ENCODE measurements around the gene C19orf18.
"Not testable (repeated sequence)": the region's sequence is repeated elsewhere in the genome, so short reads cannot be mapped to it uniquely, and the experiment has no call there.

C19orf18 gene

DNA sequence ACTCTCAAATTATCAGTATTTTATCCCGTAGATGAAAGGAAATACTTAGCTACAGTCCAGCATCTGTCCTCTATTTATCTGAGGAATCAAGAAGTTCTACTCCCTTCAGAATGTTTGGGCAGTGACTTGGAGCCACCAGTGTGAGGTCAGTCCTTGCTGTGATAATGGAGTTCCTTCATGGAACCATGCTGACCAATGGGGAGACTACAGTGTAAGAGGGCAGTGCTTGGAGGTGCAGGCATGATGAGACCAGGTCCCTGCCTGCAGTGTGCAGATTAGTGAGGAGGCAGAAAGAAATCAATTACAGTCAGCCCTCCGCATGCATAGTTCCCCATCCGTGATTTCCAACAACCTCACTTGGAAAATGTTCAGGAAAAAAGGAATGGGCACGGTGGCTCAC is at the start of gene C19orf18:
TSS of gene C19orf18 (minus strand) at position 101 of the 400 bp plus-strand sequence. CDS start 102 bp downstream, outside the sequence.
- DNase-seq (ENCODE audit: low spot score) = no peak

DNA sequence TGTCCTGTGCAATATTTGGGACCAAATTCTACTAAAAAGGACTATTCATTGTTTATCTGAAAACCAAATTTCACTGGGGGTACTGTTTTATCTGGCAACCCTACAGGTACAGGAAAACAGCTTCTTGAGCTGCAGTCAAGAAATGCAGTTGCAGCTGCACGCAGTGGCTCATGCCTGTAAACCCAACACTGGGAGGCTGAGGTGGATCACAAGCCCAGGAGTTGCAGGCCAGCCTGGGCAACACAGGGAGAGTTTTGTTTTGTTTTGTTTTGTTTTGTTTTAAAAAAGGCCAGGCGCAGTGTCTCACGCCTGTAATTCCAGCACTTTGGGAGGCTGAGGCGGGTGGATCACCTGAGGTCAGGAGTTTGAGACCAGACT is 47.9 kb upstream of the C19orf18 start:
- no peak for DNase-seq (ENCODE audit: low spot score)

DNA sequence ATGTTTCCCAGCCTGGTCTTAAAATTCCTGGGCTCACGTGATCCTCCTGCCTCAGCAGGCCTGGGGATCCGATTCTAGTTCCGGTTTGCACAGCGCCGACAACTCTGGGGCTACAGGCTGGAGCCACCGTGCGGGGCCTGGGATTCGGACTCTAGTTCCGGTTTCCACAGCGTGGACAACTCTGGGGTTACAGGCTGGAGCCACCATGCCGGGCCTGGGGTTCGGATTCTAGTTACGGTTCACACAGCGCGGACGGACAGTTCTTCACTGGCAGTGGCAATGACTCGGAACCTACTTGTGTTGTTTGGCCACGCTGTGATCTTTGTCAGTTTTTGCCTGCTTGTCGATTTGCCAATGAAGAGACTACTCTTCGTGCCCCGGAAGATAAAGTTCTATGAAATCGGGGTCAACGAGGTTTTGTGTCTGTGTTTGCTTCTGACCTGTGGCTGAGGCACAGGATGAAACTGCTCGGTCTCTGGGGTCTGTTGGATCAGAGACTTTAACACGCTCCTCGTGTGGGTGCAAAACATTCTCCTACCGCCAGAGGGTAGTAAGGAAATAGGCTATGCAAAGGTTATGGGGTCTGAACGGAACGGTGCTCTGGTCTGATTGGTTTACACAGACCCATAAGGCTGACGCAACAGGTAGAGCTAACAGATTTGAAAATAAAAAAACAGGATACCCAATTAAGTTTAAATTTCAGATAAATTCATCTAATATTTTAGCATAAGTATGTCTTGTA is 47.4 kb upstream of the C19orf18 start:
- DNase-seq (ENCODE audit: low spot score) = peak; percentile 60

DNA sequence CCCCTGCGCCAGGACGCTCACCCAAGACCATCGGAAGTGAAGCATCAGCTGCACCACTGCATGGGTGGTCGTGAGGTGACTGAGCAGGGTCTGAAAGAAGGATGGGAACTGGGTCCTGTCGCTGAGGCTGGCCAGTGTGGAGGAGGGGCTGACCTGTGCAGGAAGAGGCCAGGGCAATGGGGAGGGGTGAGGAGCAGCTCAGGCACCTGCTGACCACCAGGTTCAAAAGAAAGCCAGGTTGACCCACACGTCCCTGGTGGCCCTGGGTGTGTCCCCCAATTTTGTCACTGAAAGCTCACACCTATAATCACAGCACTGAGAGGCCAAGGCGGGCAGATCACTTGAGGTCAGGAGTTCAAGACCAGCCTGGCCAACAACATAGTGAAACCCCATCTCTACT is 45.8 kb upstream of the C19orf18 start:
- DNase-seq (ENCODE audit: low spot score) = no peak

DNA sequence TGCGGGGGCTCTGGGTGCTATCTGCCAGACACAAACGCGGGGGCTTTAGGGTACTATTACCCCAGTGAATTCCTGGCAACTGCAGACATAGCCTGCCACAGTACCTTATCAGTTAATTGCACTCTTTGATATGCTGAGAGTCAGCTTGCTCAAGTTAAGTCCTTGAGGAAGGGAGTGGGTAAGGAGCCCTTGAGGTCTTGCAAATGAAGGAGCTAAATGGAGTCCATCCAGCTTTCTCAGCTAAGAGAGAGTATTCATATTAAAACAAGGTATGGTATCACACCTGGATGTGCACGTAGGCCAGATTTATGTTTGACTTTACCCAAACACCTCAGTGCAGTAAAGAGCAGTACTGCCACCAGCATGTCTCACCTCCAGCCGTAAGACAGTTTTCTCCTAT is 39.8 kb upstream of the C19orf18 start:
- no peak for DNase-seq (ENCODE audit: low spot score)

DNA sequence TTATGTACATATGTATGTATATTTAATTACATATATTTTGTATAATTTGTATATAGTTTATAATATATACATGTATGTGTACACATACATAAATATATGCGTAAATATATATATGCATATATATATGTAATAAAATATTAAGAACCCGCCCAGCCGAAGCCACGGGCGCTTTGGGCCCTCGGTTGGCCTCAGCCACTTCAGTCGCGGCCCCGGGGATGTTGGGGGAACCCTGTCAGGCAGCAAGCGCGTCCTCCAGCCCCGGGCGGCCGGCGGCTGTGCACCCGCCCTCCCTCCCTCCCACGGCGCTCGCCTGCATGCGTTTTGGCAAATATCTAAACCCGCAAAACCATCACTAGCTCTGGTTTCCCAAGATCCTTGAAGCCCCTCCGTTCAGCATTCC is 36.2 kb upstream of the C19orf18 start:
- no peak for DNase-seq (ENCODE audit: low spot score)

DNA sequence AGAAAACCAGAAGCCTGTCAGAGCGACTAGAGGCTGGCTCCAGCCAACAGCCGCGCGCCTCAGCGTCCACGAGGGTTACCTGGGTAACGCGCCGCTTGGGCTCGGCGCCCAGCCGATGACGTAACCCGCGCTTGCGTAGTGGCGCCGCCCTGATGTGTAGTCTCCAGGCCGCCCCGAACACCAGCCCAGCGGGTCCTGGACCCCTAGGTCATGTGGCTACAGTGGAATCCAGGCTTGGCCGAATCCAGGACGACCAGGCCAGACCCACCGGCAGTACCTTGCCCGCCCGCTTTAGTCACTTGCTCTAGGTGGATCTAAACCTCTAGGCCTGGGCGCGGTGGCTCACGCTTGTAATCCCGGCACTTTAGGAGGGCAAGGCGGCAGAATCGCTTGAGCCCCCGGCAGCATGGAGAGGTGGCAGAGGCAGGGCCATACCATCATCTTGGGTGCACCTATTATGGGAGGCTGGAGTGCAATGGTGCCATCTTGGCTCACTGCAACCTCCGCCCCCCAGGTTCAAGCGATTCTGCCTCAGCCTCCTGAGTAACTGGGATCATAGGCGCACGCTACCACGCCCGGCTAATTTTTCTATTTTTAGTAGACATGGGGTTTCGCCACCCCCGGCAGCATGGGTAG is 35.5 kb upstream of the C19orf18 start:
- peak; percentile 85 for DNase-seq (ENCODE audit: low spot score)

DNA sequence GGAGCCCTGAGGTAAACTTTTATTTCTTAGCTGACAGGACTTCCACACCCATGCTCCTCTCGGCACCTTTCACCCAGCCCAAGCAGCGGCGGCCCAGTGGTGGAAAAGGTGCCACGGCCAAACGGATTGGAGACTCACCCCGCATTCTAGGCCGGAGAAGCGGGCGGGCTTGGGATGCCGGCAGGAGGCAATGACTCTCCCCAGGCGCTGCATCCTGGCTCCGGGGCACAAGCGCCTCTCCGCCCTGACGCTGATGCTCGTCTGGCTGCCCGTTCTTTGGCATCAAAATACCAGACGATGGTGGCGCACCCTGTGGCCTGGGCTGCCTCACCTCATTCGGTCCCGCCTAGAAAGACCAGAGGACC is 34.9 kb upstream of the C19orf18 start:
- DNase-seq (ENCODE audit: low spot score) = no peak

DNA sequence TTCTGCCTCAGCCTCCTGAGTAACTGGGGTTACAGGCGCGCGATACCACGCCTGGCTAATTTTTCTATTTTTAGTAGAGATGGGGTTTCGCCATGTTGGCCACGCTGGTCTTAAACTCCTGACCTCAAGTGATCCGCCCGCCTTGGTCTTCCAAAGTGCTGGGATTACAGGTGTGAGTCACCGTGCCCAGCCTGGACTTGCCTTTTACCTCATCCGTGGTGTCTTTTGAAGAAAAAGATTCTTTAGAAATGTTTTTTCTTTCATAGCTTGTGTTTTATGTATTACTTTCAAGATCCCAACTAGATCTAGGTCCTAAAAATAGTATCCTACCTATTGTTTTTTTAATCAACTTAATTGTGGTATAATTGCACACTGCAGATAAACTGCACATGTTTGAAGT is 34.5 kb upstream of the C19orf18 start:
- not testable (repeated sequence) for DNase-seq (ENCODE audit: low spot score)

DNA sequence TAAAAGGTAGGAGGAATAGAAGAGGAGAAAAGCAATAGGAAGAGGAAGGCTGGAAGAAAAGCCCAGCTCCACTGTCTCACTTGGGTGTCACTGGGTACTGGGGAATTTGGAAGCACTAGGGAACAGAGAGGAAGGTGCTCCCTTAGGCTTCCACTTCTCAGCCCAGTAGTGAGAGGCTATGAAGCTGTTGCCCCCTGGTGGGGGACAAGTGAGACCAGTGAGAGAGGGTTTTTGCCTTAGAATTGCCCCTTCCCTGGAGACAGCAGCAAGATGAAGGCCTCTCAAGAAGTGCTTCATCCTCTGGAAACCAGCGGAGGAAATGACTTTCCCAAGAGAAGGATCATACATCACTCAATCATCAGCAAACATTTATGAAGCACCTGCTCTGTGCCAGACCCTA is 33.0 kb upstream of the C19orf18 start:
- no peak for DNase-seq (ENCODE audit: low spot score)

DNA sequence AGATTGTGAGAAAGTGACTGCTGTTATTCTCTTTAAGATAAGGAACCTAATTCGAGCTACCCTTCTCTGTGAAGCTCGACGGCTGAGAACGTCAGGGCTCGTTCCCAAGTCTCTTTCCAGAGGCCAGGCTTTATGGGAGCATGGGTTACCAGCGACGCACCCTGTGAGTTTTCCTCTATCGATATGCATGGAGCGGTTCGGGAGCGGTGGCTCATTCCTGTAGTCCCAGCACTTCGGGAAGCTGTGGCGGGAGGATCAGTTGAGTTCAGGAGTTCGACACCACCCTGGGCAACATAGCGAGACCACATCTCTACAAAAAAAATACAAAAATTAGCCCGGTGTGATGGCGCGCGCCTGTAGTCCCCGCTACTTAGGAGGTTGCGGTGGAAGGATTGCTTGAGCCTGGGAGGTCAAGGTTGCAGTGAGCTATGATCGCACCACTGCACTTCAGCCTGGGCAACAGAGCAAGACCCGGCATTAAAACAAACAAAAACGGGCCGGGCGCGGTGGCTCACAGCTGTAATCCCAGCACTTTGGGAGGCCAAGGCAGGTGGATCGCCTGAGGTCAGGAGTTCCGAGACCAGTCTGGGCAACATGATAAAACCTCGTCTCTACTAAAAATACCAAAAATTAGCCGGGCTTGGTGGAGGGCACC is 29.0 kb upstream of the C19orf18 start:
- DNase-seq (ENCODE audit: low spot score) = no peak

DNA sequence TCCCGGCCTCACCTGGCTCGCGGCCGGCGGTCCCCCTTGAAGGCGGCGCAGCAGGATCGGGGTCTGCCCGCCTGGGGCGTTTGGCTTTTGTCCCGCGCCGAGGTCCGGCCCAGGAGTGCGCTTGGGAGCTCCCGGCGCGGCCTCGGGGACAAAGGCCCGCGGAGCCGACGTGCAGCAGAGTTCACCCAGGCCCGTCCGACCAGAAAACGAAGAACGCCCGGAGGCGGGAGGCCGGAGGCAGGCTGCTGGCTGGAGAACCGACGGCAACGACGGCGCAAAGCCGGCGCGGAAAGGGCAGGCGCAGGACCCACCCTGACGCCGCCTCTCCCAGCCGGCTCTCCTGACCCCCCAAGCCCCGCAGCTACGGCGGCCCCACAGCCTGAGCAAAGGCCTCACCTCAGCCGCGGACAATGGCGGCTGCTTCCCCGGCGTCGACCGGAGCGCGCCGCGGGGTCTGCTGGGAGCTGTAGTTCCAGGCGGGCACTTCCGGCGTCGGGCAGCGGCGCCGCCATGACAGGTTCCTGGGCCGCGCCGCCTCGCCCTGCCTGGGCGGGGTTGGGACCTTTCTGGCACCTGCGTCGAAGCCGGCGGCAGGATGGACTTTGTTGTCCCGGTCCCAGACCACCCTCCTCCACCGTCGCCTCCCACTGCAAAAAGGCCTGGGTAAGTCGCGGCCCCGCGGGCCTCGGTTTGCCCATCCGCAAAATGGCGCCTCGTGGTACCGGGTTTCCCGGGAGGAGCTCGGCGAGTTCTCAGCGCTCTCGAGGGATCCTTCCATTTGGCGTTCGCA is 28.2 kb upstream of the C19orf18 start, which contains the start of gene ZNF606:
TSS of gene ZNF606 (minus strand) at position 437 of the 790 bp plus-strand sequence. CDS start 1,501 bp downstream, outside the sequence.
- DNase-seq (ENCODE audit: low spot score) = peak; percentile 97

DNA sequence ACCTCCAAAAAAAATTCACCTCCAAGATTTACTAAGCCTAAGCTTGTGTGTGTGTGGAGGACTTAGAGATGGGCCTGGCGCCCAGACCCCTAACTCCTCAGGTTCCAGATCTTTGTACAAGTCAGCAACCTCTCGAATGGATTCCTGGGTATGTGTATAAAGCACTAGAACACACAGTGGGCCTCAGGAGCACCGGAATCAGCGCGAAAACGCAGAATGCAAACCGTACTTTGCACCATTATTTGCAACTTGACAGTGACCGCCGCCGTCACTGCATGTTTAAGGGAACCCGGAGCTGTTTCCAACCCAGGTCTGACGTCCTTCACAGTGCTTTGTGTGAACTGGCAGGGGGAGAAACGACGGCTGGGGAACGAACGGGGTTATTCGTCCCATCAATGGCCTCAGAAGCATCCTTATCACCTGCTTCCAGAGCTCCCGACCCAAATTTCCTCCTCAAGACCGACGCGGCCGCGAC is 27.6 kb upstream of the C19orf18 start:
- DNase-seq (ENCODE audit: low spot score) = peak; percentile 47

DNA sequence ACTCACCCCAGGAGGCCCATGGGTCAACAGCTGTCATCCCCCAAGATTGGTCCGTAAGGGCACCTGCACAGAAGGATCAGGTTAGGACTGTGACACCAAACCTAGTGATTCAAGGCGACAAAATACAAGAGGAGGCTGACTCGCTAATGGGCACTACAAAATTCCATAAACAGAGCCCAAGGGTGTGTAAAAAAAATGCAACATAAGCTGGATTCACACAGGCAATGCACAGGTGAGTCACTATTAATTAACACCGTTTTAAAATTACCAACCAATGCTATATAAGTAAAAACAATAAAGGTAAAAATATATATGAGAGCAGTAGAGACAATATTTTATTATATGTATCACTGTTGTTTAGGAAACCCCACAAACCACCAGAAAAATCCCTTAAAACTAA is 26.3 kb upstream of the C19orf18 start:
- no peak for DNase-seq (ENCODE audit: low spot score)

DNA sequence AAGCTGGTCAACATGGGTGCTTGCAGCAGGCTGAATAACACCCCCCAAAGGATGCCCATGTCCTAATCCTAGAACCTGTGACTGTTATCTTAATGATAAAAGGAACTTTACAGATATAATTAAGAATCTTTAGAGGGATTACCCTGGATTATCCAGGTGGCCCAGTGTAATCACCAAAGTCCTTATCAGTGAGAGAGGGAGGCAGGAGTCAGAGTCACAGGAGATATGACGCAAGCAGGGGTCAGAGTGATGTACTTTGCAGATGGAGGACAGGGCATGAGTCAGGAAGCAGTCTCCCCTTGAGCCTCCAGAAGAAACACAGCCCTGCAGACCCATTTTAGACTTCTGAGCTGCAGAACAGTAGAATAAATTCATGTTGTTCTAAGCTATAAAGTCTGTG is 18.5 kb upstream of the C19orf18 start:
- DNase-seq (ENCODE audit: low spot score) = no peak

DNA sequence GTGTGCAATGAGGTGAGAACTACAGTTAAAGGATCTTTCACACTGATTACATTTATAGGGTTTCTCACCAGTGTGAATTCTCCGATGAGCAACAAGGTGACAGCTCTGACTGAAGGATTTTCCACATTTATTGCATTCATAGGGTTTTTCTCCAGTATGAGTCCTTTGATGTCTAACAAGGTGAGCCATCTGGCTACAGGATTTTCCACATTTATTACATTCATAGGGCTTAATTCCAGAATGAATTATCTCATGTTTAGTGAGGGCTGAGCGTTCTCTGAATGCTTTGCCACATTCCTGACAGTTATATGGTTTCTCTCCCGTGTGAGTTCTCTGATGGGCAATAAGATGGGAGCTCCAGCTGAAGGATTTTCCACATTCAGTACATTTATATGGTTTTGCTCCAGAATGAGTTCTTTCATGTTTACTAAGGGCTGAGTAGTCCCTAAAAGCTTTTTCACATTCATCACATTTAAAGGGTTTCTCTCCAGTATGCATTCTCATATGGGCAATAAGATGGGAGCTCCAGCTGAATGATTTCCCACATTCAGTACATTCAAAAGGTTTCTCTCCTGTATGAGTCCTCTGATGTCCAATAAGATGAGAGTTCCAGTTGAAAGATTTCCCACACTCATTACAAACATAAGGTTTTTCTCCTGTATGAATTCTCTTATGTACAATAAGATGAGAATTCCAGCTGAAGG is 4.4 kb upstream of the C19orf18 start:
- DNase-seq (ENCODE audit: low spot score) = no peak

DNA sequence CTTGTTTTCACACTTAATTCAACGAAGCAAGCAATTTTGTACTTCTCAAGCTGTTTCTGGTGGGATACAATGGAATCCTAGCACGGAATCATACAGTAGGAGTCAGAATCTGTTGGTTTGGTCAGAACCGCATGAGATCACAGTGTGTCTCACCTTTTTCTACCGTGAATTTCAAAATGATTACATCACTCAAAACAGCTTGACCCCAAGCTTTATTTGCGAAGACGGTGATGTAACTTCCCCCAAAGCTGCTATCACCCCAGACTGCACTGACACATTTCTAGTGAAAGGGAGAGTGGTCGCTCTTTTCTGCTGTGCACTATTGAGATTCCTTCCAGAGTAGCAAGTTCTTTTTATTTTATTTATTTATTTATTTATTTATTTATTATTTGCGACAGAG is 9.6 kb downstream of the C19orf18 start:
- DNase-seq (ENCODE audit: low spot score) = no peak

DNA sequence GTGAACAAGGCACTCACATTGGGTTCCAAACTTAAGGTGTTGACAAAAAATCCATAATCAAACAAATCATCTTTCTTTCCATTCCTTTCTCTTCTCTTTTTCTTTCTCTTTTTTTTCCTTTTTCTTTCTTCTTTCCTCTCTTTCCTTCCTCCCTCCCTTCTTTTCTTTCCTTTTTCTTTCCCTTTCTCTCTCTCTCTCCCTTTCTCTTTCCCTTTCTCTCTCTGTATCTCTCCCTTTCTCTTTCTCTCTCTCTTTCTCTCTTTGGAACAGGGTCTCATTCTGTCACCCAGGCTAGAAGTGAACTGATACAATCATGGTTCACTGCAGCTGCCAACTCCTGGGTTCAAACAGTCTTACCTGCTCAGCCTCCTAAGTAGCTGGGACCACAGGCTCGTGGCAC is 12.5 kb downstream of the C19orf18 start:
- DNase-seq (ENCODE audit: low spot score) = no peak

DNA sequence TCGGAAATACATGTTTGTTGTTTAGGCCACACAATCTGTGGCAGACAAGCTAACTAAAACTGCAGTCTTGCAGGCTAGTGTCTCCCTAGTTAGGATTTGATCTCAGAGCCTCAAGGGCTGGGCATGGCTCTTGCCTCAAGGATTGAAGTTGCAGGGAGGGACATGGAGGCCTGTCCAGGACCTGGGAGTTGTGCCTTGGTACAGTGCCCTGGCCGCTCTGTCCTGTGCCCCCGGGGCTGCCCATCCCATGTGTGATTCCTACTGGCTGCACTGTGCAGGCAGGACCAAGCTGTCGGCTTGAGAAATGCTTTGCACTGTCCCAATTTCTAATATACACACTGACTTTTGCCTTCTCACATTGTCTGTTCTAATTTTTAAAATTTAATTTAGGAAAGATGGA is 19.3 kb downstream of the C19orf18 start:
- DNase-seq (ENCODE audit: low spot score) = no peak

DNA sequence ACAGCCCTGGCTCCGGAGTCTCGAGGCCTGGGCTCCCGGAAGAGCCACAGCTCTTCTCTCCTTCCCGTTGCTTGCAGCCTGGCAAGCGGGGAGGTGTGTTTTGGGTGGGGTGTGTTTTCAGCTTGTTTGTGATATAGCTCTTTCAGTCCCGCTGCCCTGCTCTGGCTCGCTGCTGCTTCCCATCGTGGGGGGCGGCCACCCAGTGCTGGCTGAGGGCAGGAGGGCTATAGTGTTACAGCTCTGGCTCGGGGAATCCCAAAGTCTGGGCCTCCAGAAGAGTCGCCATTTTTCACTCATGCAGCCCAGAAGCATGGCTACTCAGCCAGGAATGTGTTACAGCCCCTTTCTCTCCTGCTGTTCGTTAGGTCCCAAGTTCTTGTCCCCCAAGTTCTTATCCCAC is 24.6 kb downstream of the C19orf18 start:
- no peak for DNase-seq (ENCODE audit: low spot score)

DNA sequence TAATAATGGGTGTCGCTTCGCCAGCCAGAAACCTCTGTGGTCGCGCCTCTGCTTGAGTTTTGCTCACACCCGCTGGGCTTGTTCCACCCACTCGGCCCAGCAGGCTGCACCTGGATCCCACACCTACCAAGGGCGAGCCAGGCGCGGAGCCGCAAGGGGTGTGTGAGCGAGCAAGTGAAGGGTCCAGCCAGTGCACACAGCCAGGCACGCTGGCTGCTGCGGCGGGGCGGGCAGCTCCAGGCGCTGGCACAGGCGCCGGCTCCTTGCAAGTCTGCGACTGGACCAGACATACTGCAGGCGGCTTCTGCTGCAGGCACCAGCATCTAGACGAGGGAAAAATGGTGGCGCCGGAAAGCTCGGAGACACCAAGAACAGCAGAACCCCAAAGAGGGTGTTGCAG is 25.0 kb downstream of the C19orf18 start:
- DNase-seq (ENCODE audit: low spot score) = no peak

All from AG08396 (cell line).